ENCODE measurements around the gene NOL9.

GRCh38 chr1:6599141-6599975 lies 45.0 kb upstream of the NOL9 start:
- TF ChIP-seq SMC3 (IDR thresholded peaks at IDR 0.05; ENCODE audit: low read depth, low read length) (no peak), CHD2 (IDR thresholded peaks at IDR 0.05; ENCODE audit: low read length, partially characterized antibody) (no peak), RAD21 (IDR thresholded peaks at IDR 0.05; ENCODE audit: low read length) (no peak), CTCF (IDR thresholded peaks at IDR 0.05) (no peak), POLR2AphosphoS5 (IDR thresholded peaks at IDR 0.05; ENCODE audit: low read depth, low read length) (no peak), EZH2phosphoT487 (IDR thresholded peaks at IDR 0.05; ENCODE audit: borderline replicate concordance, low read depth) (no peak), PBX3 (IDR thresholded peaks at IDR 0.05) (no peak)
- TF ChIP-seq, protein P1, sequence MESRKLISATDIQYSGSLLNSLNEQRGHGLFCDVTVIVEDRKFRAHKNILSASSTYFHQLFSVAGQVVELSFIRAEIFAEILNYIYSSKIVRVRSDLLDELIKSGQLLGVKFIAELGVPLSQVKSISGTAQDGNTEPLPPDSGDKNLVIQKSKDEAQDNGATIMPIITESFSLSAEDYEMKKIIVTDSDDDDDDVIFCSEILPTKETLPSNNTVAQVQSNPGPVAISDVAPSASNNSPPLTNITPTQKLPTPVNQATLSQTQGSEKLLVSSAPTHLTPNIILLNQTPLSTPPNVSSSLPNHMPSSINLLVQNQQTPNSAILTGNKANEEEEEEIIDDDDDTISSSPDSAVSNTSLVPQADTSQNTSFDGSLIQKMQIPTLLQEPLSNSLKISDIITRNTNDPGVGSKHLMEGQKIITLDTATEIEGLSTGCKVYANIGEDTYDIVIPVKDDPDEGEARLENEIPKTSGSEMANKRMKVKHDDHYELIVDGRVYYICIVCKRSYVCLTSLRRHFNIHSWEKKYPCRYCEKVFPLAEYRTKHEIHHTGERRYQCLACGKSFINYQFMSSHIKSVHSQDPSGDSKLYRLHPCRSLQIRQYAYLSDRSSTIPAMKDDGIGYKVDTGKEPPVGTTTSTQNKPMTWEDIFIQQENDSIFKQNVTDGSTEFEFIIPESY (IDR thresholded peaks at IDR 0.05; ENCODE audit: borderline replicate concordance, low read depth): no peak
